8988T (cell line): ENCODE measurements around the gene SAMD11.
"Not testable (repeated sequence)": the region's sequence is repeated elsewhere in the genome, so short reads cannot be mapped to it uniquely, and the experiment has no call there.

ENCODE experiments used
- DNase-seq: peaks from one replicate; pipeline ENCODE4 v3.0.0; 2011

The SAMD11 gene

GRCh38 chr1:966135-966703 is 42.5 kb downstream of the SAMD11 start, which contains the start of gene PLEKHN1:
PLEKHN1 (plus strand) TSS chr1:966482; CDS start chr1:966532, 50 bp downstream.
- peak; percentile 92 for DNase-seq

- peak; percentile 94 for DNase-seq
Observed at GRCh38 chr1:966704-967300, 43.1 kb downstream of the SAMD11 start.

- DNase-seq: no peak
Observed at GRCh38 chr1:967466-968343, 44.0 kb downstream of the SAMD11 start.

- no peak for DNase-seq
Observed at GRCh38 chr1:969260-969855, 45.6 kb downstream of the SAMD11 start.

- DNase-seq: no peak
Observed at GRCh38 chr1:970242-970972, 46.7 kb downstream of the SAMD11 start.

- DNase-seq: no peak
Observed at GRCh38 chr1:970973-971730, 47.4 kb downstream of the SAMD11 start.

GRCh38 chr1:971751-972506 is 48.2 kb downstream of the SAMD11 start:
- no peak for DNase-seq

- DNase-seq: no peak
Observed at GRCh38 chr1:972726-973458, 49.2 kb downstream of the SAMD11 start.

GRCh38 chr1:973459-974292 is 50.0 kb downstream of the SAMD11 start:
- DNase-seq: no peak

GRCh38 chr1:974293-974640 is 50.5 kb downstream of the SAMD11 start:
- DNase-seq: no peak

- DNase-seq: no peak
Observed at GRCh38 chr1:974687-975328, 51.1 kb downstream of the SAMD11 start.

GRCh38 chr1:975365-975764 is 51.6 kb downstream of the SAMD11 start:
- no peak for DNase-seq

GRCh38 chr1:975896-976683 is 52.4 kb downstream of the SAMD11 start:
- peak; percentile 94 for DNase-seq

- not testable (repeated sequence) for DNase-seq
Observed at GRCh38 chr1:976791-977190, 53.1 kb downstream of the SAMD11 start.

- no peak for DNase-seq
Observed at GRCh38 chr1:978069-978834, 54.5 kb downstream of the SAMD11 start.

- DNase-seq: no peak
Observed at GRCh38 chr1:978835-979743, 55.4 kb downstream of the SAMD11 start.

- DNase-seq: no peak
Observed at GRCh38 chr1:979744-980072, 56.0 kb downstream of the SAMD11 start.
